HG03354 (cell line): Measurements from ENCODE around the gene MCTP2.
"Not testable (repeated sequence)": the region's sequence is repeated elsewhere in the genome, so short reads cannot be mapped to it uniquely, and the experiment has no call there.

Experiments
- ATAC-seq: cut with Tn5 transposase; IDR thresholded peaks from one replicate; pipeline ENCODE4 v1.9.1; 2021; ENCODE audit warnings: mild to moderate bottlenecking; ENCODE audit not compliant: unreplicated experiment, poor library complexity, severe bottlenecking

The MCTP2 gene

DNA sequence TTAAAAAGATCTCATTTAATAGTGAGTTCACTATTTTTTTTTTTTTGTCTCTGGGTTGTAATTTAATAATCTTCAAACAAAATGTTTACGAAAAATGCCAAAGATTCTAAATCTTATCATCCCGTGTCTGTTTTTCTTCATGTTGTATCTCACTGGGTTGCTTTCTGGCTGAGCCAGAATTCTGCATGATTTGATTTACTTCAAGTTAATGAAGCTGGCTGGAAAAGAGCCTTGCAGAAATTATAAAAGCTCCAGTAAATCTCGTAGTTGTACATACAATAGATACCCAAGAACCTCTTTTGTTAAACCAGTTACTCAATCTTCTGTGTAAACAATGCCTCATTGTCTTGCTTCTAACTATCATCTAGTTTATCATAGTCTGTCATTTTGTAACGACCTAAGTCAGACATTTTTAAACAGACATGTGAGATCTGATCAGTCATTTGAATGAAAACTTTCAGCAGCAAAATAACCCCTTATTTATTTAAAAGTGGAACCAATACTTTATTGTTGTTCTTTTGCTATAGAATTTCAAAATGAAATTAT, 249.0 kb downstream of the MCTP2 start:
- ATAC-seq, result no peak

DNA sequence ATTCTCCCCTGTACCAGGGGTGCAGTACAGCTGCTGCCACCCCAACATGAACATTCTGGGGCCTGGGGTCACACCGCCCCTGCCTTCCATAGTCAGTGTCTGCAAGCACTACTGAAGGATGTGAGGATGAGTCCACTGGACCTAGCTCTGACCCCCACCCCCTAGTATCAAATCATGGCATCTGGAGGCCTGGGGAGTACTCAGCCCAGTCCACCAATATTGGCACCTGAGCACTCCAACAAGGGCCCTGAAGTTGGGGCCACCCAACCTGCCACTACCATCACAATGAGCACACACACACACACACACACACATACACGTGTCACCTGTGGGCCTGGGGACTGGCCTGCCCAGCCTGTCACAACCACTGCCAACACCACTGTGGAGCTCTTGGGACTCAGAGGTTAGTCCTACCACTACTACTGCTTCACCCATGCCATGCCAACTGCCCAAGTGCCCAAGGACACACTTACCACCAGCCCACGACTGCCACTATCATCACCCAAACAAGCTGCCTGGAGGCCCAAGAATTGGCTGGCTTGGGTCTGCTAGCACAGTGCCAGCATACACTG, 253.9 kb downstream of the MCTP2 start:
- ATAC-seq, result no peak

DNA sequence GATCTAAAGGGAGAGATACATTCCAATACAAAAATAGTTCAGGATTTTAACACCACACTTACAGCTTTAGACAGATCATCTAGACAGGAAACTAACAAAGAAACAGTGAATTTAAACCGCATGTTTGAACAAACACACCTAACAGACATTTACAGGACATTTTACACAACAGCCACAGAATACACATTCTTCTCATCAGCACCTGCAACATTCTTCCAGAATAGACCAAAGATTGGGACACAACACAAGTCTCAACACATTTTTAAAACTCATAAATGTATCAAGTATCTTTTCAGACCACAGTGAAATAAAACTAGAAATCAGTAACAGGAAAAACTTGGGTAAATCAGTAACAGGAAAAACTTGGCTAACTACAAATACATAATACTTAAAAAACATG, 256.3 kb downstream of the MCTP2 start:
- ATAC-seq, result no peak

DNA sequence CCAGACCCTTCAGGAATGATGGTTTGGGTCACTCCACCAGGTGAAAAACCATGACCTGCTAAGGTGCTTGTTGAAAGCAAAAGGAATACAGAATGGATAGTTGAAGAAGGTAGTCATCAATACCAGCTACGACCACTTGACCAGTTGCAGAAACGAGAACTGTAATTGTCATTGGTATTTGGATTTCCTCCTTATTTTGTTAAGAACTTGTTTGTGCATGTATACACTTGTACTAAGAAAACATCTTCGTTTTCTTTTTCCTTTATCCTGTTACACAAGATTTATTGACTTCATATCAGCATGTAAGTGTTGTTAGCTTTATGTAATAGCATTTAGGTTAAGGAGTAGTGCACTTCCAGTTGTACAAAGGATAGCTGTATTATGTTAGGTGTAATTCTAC, 261.8 kb downstream of the MCTP2 start:
- no peak for ATAC-seq

DNA sequence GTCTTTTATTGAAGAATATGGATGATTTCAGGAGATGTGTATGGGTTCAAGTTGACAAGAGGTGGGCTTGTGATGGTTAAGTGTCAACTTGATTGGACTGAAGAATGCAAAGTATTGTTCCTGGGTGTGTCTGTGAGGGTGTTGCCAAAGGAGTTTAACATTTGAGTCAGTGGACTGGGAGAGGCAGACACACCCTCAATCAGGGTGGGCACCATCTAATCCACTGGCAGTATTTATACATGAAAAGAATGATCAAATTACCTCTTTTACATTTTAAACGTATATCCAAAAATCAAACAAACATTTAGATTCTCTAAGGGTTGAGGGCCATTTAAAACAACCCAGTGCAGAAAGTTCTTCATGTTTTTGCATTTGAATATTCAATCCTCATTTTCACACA, 262.2 kb downstream of the MCTP2 start:
- not testable (repeated sequence) for ATAC-seq

DNA sequence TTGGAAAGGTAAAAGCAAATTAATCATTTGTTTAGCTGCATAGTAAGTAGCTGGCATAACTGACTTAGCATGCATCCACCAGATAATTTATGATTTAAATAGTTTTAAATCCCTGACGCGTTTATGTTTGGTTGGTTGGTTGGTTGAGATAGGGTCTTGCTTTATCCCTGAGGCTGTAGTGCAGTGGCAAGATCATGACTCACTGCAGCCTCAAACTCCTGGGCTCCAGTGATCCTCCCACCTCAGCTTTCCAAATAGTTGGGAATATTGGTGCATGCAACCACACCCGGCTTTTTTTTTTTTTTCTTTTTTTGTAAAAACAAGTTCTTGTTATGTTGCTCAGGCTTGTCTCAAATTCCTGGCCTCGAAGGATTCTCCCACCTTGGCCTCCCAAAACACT, 263.4 kb downstream of the MCTP2 start:
- no peak for ATAC-seq

DNA sequence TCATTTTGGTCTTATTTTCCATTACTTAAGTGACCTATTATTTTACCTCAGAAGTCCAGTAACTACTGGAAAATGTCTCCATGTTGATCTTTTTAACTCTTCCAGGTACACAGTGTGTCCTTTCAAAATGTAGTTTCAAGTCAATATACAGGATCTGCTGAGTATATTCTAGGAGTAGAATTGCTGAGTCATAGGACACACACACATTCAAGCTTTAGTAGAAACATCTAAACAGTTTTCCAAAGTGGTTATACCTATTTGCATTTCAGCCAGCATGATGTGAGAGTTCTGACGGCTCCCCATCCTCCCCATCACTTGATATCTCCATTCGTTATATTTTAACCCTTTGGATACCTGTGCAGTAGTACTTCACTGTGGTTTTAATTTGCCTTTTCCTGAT, 271.9 kb downstream of the MCTP2 start:
- ATAC-seq, result no peak

DNA sequence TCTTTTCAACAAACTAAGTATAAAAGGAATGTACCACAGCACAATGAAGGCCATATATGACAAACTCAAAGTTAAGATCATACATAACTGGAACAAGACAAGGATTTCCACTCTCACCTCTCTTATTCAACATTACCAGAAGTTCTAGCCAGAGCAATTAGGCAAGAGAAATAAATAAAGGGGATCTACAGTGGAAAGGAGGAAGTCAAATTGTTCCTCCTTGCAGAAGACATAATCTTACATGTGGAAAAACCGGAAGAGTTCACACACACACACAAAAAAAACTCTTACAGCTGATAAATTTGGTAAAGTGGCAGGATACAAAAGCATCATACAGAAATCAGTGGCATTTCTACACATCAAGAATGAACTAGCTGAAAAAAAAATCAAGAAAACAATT, 277.9 kb downstream of the MCTP2 start:
- ATAC-seq, result no peak

DNA sequence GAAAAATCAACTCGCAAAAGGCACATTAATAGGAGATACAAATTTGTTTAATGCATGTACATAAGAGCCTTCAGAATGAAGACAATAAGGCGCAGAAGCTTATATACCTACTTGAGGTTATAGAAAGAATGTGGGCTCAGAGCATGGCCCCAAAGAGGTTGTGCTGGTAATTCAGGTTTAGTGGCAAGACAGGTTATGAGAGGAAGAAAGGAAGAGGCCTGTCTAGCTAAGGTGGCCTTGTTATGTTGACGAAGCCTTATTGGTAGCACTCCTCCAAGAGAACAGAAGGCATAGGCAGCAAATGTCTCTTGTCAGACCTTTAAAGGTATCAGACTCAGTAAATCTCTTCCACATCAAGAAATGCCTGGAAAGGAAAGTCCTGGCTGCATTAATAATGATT, 290.8 kb downstream of the MCTP2 start:
- ATAC-seq, result no peak

DNA sequence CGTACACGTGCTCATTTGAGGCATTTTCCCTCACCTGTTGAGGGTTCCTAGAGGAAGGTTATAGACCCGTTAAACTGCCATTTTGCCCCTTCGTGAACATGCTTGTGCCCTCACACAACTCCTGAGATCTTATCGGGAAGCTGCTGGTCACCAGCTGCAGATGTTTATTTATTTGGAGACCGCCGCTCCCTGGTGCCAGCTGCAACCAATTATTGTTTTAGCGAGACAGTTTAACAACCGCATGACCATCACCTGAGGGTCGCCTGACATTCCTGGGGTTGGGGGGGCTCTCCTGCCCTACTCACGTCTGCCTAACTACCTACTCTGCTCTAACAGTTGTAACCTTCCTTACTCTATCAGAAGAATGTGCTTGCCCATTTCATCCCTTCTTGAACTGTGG, 292.5 kb downstream of the MCTP2 start:
- ATAC-seq, result no peak

DNA sequence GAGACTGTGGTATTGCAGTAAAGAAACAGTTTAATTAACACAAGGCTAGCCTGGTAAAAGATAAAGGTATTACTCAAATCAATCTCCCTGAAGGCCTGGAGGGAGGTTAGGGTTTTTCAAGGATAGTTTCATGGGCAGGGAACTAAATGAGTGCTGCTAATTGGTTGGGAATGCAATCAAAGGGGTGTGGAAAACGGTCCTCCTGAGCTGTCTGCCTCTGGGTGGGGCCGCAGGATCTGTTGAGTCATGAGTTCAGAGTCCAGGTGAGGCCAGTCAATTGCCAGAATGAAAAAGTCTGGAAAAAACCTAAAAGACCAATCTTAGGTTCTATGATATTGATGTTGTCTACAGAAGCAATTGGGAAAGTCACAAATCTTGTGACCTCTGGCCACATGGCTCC, 293.2 kb downstream of the MCTP2 start:
- ATAC-seq, result no peak

DNA sequence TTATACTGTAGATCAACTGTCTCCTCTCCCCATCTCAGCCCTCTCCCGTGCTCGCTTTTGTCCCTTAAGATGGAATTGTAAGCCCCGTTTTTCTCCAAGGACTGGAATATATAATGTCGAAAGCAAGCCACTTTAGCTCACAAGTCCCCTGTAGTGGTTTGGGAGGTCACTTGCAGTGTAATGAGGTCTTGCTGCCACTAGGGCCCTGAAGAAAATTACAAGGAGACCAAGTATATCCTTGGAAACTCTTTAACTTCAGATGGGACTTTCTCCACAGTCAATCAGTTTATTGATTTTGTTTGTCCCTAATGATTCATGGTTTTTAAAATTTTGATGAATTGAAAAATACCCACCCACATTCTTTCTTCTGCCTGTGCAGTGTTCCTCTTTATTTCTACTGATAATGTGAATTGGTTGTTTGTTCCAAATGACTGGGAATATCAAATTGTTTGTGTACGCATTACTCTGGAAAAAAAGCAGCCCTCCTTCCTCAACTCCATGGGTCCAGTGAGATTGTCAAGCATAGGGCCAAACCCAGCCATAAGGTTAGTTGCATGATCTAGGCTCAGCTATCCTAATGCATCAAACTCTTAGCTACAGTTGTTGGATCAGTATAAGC, 294.8 kb downstream of the MCTP2 start:
- ATAC-seq, result peak; percentile 87

DNA sequence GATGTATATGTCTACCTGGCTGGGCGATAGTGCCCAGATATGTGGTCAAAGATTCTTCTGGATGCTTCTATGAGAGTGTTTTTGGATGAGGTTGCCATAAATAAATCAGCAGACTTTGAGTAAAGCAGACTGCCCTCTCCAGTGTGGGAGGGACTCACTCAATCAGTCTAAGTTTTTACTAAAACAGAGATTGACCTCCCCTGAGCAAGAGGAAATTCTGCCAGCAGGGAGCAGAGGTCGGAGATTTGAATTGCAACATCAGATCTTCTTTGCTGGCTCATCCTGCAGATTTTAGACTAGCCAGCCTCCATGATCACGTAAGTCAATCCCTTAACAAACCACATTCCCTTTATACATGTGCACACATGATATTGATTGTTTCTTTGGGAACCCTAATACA, 300.9 kb downstream of the MCTP2 start:
- ATAC-seq, result no peak
